HT-29 (cell line): Measurements from ENCODE around the gene MAN2B2. TPM values are rescaled to one million over a fixed set of nuclear protein-coding genes. Genes with fewer than 3 reads are reported as not detected.
A peak's percentile ranks its signal among the peaks of the same experiment; 100 is the strongest.
"Not testable (repeated sequence)": the region's sequence is repeated elsewhere in the genome, so short reads cannot be mapped to it uniquely, and the experiment has no call there.

ENCODE experiments used
- DNase-seq: peaks from one replicate; pipeline ENCODE4 v3.0.0-alpha.2; 2015; ENCODE audit warnings: low spot score
- total RNA-seq: library from RNA; depleted of rRNA; stranded (reverse); fragments of >200 nt; shearing (Covaris generic); gene quantifications from 2 replicates; pipeline ENCODE4 v1.2.3, GENCODE V29; 2014

MAN2B2 gene
- total RNA-seq, 1 experiment from 2014 or later: 28.5 TPM

DNA sequence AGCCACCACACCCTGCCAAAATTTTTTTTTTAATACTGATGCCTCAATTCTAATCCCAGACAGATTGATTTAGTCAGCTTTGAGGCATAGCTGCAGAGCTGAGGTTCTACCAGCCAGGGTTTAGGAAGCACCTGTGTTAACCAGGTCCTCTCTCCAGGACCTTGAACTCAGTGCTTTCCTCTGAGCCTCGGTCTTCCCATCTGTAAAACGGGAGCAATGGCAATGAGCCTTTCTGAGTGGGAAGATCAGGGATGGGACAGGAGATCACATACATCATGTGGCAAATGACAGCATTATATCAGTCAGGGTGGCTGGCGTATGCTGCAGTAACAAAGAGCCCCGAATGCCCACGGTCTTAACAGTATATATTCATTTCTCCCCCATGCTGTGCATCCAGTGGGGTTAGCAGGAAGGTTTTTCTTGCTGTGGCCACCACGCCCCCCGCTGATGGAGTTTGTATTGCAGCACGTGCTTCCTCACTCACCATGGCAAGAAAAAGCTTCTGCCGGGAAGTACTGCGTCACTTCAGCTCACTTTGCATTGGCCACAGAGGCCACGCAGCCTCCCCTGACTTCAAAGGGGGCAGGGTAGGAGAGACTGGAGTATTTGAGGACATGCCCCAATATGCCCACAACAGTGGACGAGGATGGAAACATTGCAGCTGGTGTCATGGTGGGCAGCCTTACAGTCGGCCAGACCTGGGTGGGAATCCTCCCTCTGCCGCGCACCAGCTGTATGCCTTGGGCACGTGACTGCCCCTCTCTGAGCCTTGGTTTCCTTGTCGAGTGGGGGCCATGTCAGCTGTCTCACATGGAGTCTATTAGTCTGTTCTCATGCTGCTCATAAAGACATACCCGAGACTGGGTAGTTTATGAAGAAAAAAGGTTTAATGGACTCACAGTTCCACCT, 41.4 kb downstream of the MAN2B2 start:
- no peak for DNase-seq

GRCh38 chr4:6617246-6617645, 42.3 kb downstream of the MAN2B2 start:
- DNase-seq: no peak

DNA sequence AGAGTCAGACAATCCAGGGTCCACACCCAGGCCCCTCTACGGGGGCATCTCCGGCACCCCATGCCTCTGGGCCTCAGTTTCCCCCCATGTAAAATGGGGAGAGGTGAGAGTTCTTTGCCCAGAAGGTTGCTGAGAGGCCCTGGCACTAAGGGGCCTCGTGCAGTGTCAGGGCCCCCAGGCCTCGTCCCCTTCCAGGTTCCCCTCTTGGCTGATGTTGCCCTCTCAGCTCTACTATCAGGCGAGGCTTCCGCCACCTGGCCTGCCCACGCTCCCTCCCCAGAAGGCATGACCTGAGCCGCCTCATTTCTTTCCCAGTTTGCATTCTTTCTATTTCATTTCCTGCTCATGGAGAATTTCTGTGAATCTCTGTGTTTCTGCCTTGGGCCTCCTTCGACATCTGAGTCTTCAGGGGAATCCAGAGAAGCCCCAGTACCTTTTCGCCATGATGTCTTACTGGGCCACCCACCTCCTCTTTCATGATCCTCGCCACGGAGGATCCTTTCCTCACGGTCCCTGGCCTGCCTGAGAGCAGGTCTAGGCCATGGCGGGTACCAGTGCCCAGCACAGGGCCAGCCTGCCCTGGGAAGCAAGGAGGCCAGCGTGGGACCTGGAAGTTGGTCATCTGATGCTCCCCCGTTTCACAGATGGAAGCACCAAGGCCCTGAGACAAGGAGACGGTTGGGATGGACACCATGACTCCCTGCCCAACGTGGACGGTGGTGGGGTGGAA, 43.6 kb downstream of the MAN2B2 start:
- DNase-seq: no peak

- DNase-seq: no peak
These were observed 44.1 kb downstream of the MAN2B2 start for GRCh38 chr4:6619116-6619465.

DNA sequence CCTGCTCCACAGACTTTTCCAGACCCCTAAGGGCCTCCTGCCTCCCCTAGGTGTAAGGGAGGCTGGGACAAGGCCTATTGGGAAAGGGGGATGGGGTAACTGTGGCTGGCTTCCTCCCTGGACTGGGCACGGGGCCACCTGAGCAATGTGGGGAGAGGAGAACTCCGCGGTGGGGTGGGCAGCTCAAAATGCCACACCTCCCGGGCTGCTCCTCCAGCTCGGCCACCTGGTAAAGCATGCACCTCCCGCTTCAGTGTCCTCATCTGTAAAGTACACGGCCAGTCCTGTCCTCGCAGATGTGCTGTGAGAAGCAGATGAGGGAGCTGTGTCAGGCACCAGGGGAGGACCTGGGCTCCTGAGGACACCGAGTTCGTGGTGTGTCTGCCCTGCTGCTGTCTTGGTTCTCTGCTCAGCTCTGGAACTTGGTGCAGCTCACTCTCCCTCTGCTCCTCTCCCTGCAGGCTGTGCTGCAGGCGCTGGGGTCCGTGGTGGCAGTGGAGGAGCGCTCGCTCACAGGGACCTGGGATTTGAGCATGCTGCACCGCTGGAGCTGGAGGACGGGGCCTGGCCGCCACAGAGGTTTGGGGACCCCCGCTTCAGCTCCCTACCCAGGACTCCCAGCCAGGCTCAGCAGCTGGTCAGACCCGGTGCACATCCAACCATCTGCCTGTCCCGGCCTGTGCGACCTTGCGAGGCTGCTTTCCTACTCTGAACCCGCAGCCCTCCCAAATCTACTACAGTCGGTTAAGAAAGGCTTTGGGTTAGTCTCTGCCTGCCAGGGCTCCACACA, 44.7 kb downstream of the MAN2B2 start:
- no peak for DNase-seq

GRCh38 chr4:6620296-6620695, 45.3 kb downstream of the MAN2B2 start:
- no peak for DNase-seq

DNA sequence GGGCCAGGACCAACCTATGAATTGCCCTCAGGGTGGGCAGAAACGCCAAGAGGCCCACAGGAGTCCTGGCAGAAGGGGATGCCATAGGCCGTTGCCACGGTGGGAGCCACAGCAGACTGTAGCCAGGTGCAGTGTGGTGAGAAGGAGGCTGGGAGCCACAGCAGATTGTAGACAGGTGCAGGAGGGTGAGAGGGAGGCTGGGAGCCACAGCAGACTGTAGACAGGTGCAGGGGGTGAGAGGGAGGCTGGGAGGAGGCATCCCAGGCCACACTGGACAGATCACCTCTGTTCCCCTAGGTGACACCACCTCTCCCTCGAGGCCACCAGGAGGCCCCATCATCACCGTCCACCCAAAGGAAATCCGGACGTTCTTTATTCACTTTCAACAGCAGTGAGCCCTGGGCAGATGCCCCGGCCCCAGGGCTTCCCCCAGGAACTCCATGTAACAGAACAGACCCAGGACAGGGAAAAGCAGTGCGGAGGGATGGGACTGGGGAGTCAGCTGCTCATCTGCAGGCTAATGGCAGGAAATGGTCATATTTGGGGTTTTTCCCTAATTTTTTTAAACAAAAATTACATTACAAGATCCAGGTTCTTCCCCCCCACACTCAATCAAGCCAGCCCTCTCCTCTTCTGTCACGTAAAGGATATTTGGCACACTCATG, 46.0 kb downstream of the MAN2B2 start:
- DNase-seq: no peak

- no peak for DNase-seq
These were observed 46.6 kb downstream of the MAN2B2 start for GRCh38 chr4:6621556-6621927.

DNA sequence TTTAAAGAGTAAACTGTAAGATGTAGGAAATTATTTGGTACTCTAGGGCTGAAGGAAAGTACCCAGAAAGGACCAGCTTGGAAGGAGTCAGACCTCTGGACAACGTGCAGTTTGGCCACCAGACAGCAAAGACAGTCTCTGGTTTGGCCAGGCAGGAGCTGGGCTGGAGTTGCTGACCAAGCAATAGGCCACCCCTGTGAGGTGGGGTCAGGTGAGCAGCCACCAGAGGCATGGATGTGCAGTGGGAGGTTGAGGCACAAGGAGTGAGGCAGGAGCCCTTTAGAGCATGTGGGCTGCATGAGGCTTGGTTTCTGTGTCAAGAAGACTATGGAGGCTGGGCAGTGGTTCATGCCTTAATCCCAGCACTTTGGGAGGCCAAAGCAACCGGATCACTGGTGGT, 47.8 kb downstream of the MAN2B2 start:
- no peak for DNase-seq

GRCh38 chr4:6625256-6625655, 50.3 kb downstream of the MAN2B2 start:
- DNase-seq: no peak

DNA sequence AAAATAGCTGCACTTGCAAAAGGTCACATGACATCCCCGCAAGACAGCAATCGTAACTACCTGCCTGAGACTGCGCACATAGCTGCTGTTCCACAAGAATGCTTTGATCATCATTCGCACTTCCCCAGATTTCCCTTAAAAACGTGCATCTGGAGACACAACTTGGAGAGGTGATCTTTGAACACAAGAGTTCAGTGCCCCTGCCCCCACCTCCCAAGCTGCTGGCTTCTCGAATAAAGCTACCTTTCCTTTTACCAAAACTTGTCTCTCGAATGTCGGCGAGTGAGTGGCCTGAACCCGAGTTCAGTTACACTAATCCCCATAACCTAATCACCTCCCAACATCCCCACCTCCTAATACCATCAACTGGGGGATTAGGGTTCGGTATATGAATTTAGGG, 51.1 kb downstream of the MAN2B2 start:
- no peak for DNase-seq

- DNase-seq: no peak
These were observed 52.8 kb downstream of the MAN2B2 start for GRCh38 chr4:6627832-6628231.

GRCh38 chr4:6628484-6628883, 53.5 kb downstream of the MAN2B2 start:
- not testable (repeated sequence) for DNase-seq

DNA sequence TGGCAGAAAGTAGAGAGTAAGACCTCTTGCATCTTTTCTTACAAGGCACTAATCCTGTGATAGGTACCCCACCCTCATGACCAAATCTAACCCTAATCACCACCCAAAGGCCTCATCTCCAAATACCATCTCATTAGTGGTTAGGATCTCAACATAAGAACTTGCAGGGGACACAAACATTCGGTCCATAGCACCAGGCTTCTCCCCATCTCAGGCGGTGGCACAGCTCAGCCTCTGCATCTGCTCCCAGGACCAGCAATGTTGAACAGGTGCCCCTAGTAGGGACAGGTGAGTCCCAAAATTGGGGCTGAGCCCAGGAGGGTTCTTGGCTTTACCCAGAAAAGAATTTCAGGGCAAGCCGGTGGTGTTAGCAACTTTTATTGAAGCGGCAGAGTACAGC, 57.1 kb downstream of the MAN2B2 start:
- DNase-seq: no peak

GRCh38 chr4:6633091-6633906, 58.3 kb downstream of the MAN2B2 start:
- DNase-seq: no peak

DNA sequence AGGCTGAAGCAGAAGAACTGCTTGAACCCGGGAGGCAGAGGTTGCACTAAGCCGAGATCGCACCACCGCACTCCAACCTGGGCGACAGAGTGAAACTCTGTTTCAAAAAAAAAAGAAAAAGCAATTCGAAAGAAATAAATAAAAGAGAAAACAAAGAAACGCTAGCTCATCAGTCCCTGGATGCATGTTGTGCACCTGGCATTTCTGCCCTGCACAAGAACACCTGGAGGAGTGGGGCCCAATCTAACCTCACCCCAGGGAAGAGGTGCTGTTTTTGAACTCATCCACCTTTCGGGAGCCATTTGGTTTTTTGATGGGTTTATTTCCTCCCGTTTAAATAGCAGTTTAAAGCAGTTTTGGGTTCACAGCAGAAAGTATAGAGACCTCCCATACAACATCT, 59.8 kb downstream of the MAN2B2 start:
- DNase-seq: no peak

- no peak for DNase-seq
These were observed 64.2 kb downstream of the MAN2B2 start for GRCh38 chr4:6639137-6639680.

GRCh38 chr4:6640292-6641163, 65.5 kb downstream of the MAN2B2 start, which contains the start of gene MRFAP1:
TSS of gene MRFAP1 (plus strand) at chr4:6640685. CDS start at chr4:6640863, 178 bp downstream.
- peak; percentile 94 for DNase-seq
